Peyer's patch (tissue), 4 donors: Measurements from ENCODE around the gene SGTA. TPM values are rescaled to one million over a fixed set of nuclear protein-coding genes. Genes with fewer than 3 reads are reported as not detected.

Experiments used
- DNase-seq, 3 donors: peaks; one replicate each; pipeline ENCODE4 v3.0.0-alpha.2; 2017 to 2019
- H3K27ac ChIP-seq, 4 donors: fragments of 200-600 bp; sonication (generic); one replicate each; pipeline ENCODE4 v1.5.1; 2016 to 2019
- H3K27me3 ChIP-seq, 2 donors: fragments of 200-600 bp; sonication (generic); one replicate each; pipeline ENCODE4 v1.5.1; 2019
- H3K36me3 ChIP-seq, 3 donors: fragments of 200-600 bp; sonication (generic); one replicate each; pipeline ENCODE4 v1.5.1; 2016 to 2019
- H3K4me1 ChIP-seq, 4 donors: fragments of 200-600 bp; sonication (generic); one replicate each; pipeline ENCODE4 v1.5.1; 2016 to 2019
- H3K4me3 ChIP-seq, 4 donors: fragments of 200-600 bp; sonication (generic); 1 replicate in 3 of 4; 2 replicates in 1 of 4; pipeline ENCODE4 v1.5.1; 2016 to 2019; ENCODE audit warnings: mild to moderate bottlenecking in 1 of 4
- H3K9me3 ChIP-seq, 4 donors: fragments of 200-600 bp; sonication (generic); one replicate each; pipeline ENCODE4 v1.5.1; 2016 to 2019; ENCODE audit warnings: mild to moderate bottlenecking in 1 of 4
- CTCF ChIP-seq, 6 experiments: fragments of 450-650 bp in 4 of 6; fragments of 200-600 bp in 2 of 6; sonication (generic) in 1 of 6; IDR thresholded peaks; one replicate each; pipeline ENCODE4 v1.5.1; 2017 to 2019; ENCODE audit warnings: antibody characterized with exemption in 6 of 6, mild to moderate bottlenecking in 3 of 6, moderate library complexity in 1 of 6
- POLR2A ChIP-seq, 2 donors: fragments of 450-650 bp; IDR thresholded peaks; one replicate each; pipeline ENCODE4 v1.5.1; 2017; ENCODE audit warnings: antibody characterized with exemption in 2 of 2, mild to moderate bottlenecking in 2 of 2, moderate library complexity in 2 of 2
- total RNA-seq, 4 donors: library from RNA; depleted of rRNA; stranded (reverse); fragments of >200 nt; gene quantifications; one replicate each; pipeline ENCODE4 v1.1.0, GENCODE V29; 2016

The SGTA gene
- total RNA-seq, 4 donors from 2014 or later, result 26.4 to 62.5 (median 45.7) TPM

- TF ChIP-seq CTCF (IDR thresholded peaks at IDR 0.05), result no peak
- Histone ChIP-seq H3K27me3 (no peaks in the 10 kb centered on the region), H3K4me1 (peaks cover 0 to 13% (median 4%) of the 10 kb centered on the region in 4 donors), H3K27ac (peak overlapping the region in 1 of 4 donors; percentile 55), H3K4me3 (no peak overlapping the region), H3K9me3 (no peaks in the 10 kb centered on the region), H3K36me3 (no peaks in the 10 kb centered on the region)
- no peak for DNase-seq
Measured at GRCh38 chr19:2726160-2726855, 56.8 kb downstream of the SGTA start.

GRCh38 chr19:2724148-2724557 is 58.9 kb downstream of the SGTA start:
- Histone ChIP-seq H3K27ac (no peak overlapping the region), H3K9me3 (no peaks in the 10 kb centered on the region), H3K27me3 (peaks cover 0 to 13% of the 10 kb centered on the region in 2 donors), H3K4me3 (no peak overlapping the region), H3K4me1 (peaks cover 0 to 28% (median 14%) of the 10 kb centered on the region in 4 donors), H3K36me3 (no peaks in the 10 kb centered on the region)
- DNase-seq, result no peak
- TF ChIP-seq POLR2A (IDR thresholded peaks at IDR 0.05) (no peak), CTCF (IDR thresholded peaks at IDR 0.05) (no peak)

- Histone ChIP-seq H3K4me3 (no peak overlapping the region), H3K36me3 (no peaks in the 10 kb centered on the region), H3K4me1 (peaks cover 0 to 28% (median 14%) of the 10 kb centered on the region in 4 donors), H3K27ac (no peak overlapping the region), H3K27me3 (peaks cover 0 to 13% of the 10 kb centered on the region in 2 donors), H3K9me3 (no peaks in the 10 kb centered on the region)
- TF ChIP-seq POLR2A (IDR thresholded peaks at IDR 0.05) (no peak), CTCF (IDR thresholded peaks at IDR 0.05) (no peak)
- no peak for DNase-seq
Measured at GRCh38 chr19:2723747-2724146, 59.3 kb downstream of the SGTA start.

GRCh38 chr19:2723345-2723715 is 59.7 kb downstream of the SGTA start:
- Histone ChIP-seq H3K27ac (no peak overlapping the region), H3K4me1 (peaks cover 0 to 28% (median 14%) of the 10 kb centered on the region in 4 donors), H3K36me3 (no peaks in the 10 kb centered on the region), H3K27me3 (peaks cover 0 to 13% of the 10 kb centered on the region in 2 donors), H3K4me3 (no peak overlapping the region), H3K9me3 (no peaks in the 10 kb centered on the region)
- TF ChIP-seq CTCF (IDR thresholded peaks at IDR 0.05) (no peak), POLR2A (IDR thresholded peaks at IDR 0.05) (no peak)
- no peak for DNase-seq

GRCh38 chr19:2722541-2723344 is 60.3 kb downstream of the SGTA start:
- H3K9me3 ChIP-seq, result no peaks in the 10 kb centered on the region
- DNase-seq, result no peak
- H3K4me1 ChIP-seq, result peaks cover 0 to 28% (median 14%) of the 10 kb centered on the region in 4 donors
- H3K4me3 ChIP-seq, result no peak overlapping the region
- no peaks in the 10 kb centered on the region for H3K36me3 ChIP-seq
- H3K27ac ChIP-seq, result no peak overlapping the region
- H3K27me3 ChIP-seq, result peaks cover 0 to 13% of the 10 kb centered on the region in 2 donors
- TF ChIP-seq CTCF (IDR thresholded peaks at IDR 0.05) (no peak), POLR2A (IDR thresholded peaks at IDR 0.05) (no peak)
